Hematopoietic multipotent progenitor cell treated with erythropoietin and hydrocortisone succinate and interleukin-3 and kit ligand, for 15 days (in vitro differentiated cells): ENCODE results near the gene GABARAPL1.
"Not testable (repeated sequence)": the region's sequence is repeated elsewhere in the genome, so short reads cannot be mapped to it uniquely, and the experiment has no call there.

Experiments
- DNase-seq: peaks from one replicate; pipeline ENCODE4 v3.0.0-alpha.2; 2015; ENCODE audit warnings: low spot score

Gene GABARAPL1

GRCh38 chr12:10212739-10213131 lies at the start of gene GABARAPL1:
Gene GABARAPL1 (plus strand): TSS chr12:10212877. CDS start chr12:10213130, 253 bp downstream.
- DNase-seq = peak; percentile 84

- no peak for DNase-seq
Observed at GRCh38 chr12:10163084-10163483, 49.6 kb upstream of the GABARAPL1 start.

GRCh38 chr12:10165421-10165820 lies 47.3 kb upstream of the GABARAPL1 start:
- DNase-seq = no peak

- no peak for DNase-seq
Observed at GRCh38 chr12:10167599-10167998, 45.1 kb upstream of the GABARAPL1 start.

- DNase-seq = no peak
Observed at GRCh38 chr12:10169104-10169503, 43.6 kb upstream of the GABARAPL1 start.

GRCh38 chr12:10170216-10170615 lies 42.5 kb upstream of the GABARAPL1 start:
- DNase-seq = no peak

- DNase-seq = no peak
Observed at GRCh38 chr12:10171973-10172728, 40.5 kb upstream of the GABARAPL1 start, which contains the start of gene OLR1. Gene OLR1 (minus strand): TSS chr12:10172132. CDS start chr12:10172077, 55 bp downstream.

- no peak for DNase-seq
Observed at GRCh38 chr12:10174986-10175614, 37.6 kb upstream of the GABARAPL1 start.

GRCh38 chr12:10175846-10176636 lies 36.6 kb upstream of the GABARAPL1 start:
- no peak for DNase-seq

- no peak for DNase-seq
Observed at GRCh38 chr12:10178821-10179220, 33.9 kb upstream of the GABARAPL1 start, which contains the start of gene TMEM52B. Gene TMEM52B (plus strand): TSS chr12:10179032. CDS start chr12:10179575, 543 bp downstream.

- no peak for DNase-seq
Observed at GRCh38 chr12:10179776-10180181, 32.9 kb upstream of the GABARAPL1 start.

- no peak for DNase-seq
Observed at GRCh38 chr12:10182354-10183049, 30.2 kb upstream of the GABARAPL1 start.

- no peak for DNase-seq
Observed at GRCh38 chr12:10184261-10184843, 28.3 kb upstream of the GABARAPL1 start.

- DNase-seq = no peak
Observed at GRCh38 chr12:10186299-10186698, 26.4 kb upstream of the GABARAPL1 start.

GRCh38 chr12:10186958-10187357 lies 25.7 kb upstream of the GABARAPL1 start:
- DNase-seq = not testable (repeated sequence)

GRCh38 chr12:10189653-10190052 lies 23.0 kb upstream of the GABARAPL1 start:
- DNase-seq = no peak

- DNase-seq = peak; percentile 55
Observed at GRCh38 chr12:10190558-10191388, 21.9 kb upstream of the GABARAPL1 start.

- no peak for DNase-seq
Observed at GRCh38 chr12:10191865-10192264, 20.8 kb upstream of the GABARAPL1 start.

GRCh38 chr12:10194160-10194670 lies 18.5 kb upstream of the GABARAPL1 start:
- no peak for DNase-seq

- DNase-seq = no peak
Observed at GRCh38 chr12:10196210-10196609, 16.5 kb upstream of the GABARAPL1 start.
